ENCODE data around the gene MMP8. TPM values are rescaled to one million over a fixed set of nuclear protein-coding genes. Genes with fewer than 3 reads are reported as not detected.

The MMP8 gene, protein sequence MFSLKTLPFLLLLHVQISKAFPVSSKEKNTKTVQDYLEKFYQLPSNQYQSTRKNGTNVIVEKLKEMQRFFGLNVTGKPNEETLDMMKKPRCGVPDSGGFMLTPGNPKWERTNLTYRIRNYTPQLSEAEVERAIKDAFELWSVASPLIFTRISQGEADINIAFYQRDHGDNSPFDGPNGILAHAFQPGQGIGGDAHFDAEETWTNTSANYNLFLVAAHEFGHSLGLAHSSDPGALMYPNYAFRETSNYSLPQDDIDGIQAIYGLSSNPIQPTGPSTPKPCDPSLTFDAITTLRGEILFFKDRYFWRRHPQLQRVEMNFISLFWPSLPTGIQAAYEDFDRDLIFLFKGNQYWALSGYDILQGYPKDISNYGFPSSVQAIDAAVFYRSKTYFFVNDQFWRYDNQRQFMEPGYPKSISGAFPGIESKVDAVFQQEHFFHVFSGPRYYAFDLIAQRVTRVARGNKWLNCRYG
- polyA plus RNA-seq (2013, experiment 1 of 4) = not detected
- polyA plus RNA-seq (2013, experiment 2 of 4) = not detected
- polyA plus RNA-seq (2013, experiment 3 of 4) = not detected
- polyA plus RNA-seq (2013, experiment 4 of 4) = not detected

DNA sequence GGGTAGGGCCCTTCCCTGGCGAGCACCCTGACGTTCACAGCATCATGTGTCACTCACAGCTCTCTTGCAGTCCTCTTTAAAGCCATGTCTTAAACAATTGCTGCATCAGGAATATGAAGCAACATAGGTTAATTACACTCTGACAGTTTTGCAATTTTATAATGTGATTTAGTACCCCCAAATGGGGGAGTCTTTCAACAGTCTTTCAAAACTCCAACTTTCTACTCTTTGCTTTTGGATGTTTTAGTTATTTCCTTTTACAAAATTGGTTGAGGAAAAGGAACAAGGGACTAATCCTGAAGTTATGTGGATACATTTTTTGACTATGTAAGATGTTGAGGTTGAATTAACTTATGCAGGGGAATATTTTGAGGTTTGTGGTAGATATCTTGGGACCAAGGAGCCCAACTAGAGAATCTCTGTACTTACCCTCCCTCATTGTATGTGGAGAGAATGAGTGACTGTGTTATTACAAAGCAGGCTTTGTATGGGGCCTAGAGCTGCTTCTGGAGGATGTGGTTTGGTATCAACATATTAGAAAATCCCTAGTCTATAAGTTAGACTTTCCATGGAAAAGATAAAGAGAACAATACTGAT is at the start of gene MMP8:
TSS of gene MMP8 (minus strand) at position 51 of the 597 bp plus-strand sequence. CDS start 99 bp downstream, outside the sequence.
- H3K27me3 ChIP-seq (ENCODE audit: control insufficient read depth, insufficient read depth, low read length, poor library complexity, severe bottlenecking) = no peaks in the 10 kb centered on the region
- 34 to 36% methylated on average over 2 of the region's 2 CpGs for WGBS, 2 experiments

DNA sequence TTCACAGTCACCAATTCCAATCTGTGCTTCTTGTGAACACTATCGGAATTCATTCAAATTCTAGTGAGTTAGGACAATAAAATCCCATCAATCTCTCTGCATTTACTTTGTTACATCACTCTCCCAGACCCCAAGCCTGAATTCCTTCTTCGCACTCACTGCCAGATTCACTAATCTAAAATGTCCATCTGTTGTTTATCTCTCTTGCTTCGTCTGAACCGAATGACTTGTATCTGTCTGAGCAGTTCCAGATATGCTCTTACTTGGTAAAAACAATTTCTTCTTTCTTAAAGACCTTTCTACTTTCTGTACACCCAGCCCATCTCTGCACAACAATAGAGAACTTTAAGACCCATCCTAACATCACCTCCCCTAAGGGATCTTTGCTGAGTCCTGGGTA is 48.6 kb upstream of the MMP8 start:
- Histone ChIP-seq H3K27me3 (ENCODE audit: control insufficient read depth, insufficient read depth, low read length, poor library complexity, severe bottlenecking) (no peaks in the 10 kb centered on the region), H3K36me3 (ENCODE audit: control insufficient read depth, insufficient read depth, low read length) (no peaks in the 10 kb centered on the region), H3K4me1 (ENCODE audit: control insufficient read depth, insufficient read depth, low read length) (no peaks in the 10 kb centered on the region), H3K9me3 (ENCODE audit: control insufficient read depth, low read length) (no peaks in the 10 kb centered on the region), H3K4me3 (ENCODE audit: insufficient read depth, low read depth, low read length) (no peak overlapping the region), H3K27ac (ENCODE audit: insufficient read depth, low read depth, low read length, poor library complexity, severe bottlenecking) (no peak overlapping the region)
- 93 to 94% methylated on average over 4 of the region's 4 CpGs for WGBS, 2 experiments

More for the DNA sequence above, at the start of gene MMP8:
- Histone ChIP-seq H3K4me1 (ENCODE audit: control insufficient read depth, insufficient read depth, low read length) (no peaks in the 10 kb centered on the region), H3K27ac (ENCODE audit: insufficient read depth, low read depth, low read length, poor library complexity, severe bottlenecking) (no peak within 1 kb of the TSS), H3K36me3 (ENCODE audit: control insufficient read depth, insufficient read depth, low read length) (no peaks in the 10 kb centered on the region), H3K9me3 (ENCODE audit: control insufficient read depth, low read length) (no peaks in the 10 kb centered on the region), H3K4me3 (ENCODE audit: insufficient read depth, low read depth, low read length) (no peak within 1 kb of the TSS)

DNA sequence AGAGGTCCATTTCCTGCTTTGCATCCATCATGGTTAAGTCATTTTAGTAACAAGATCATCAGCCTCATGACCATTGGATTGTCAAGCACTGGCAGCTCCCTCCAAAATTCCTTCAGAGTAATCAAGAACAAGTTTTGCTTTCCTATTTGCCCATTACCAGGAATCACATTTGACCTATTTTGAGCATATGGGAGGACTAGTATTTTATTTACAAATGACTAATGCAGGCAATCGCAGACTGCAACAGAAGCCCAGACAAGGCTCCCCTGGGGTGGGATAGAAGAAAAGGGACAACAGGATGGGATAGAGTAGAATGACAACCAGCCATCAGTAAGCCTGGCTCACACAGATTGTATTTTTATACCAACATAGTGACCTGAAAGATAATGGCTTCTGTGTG is 46.6 kb upstream of the MMP8 start:
- Histone ChIP-seq H3K4me1 (ENCODE audit: control insufficient read depth, insufficient read depth, low read length) (no peaks in the 10 kb centered on the region), H3K4me3 (ENCODE audit: insufficient read depth, low read depth, low read length) (no peak overlapping the region), H3K27me3 (ENCODE audit: control insufficient read depth, insufficient read depth, low read length, poor library complexity, severe bottlenecking) (no peaks in the 10 kb centered on the region), H3K9me3 (ENCODE audit: control insufficient read depth, low read length) (no peaks in the 10 kb centered on the region), H3K36me3 (ENCODE audit: control insufficient read depth, insufficient read depth, low read length) (no peaks in the 10 kb centered on the region), H3K27ac (ENCODE audit: insufficient read depth, low read depth, low read length, poor library complexity, severe bottlenecking) (no peak overlapping the region)
- 56 to 67% methylated on average over 1 of the region's 1 CpG for WGBS, 2 experiments

DNA sequence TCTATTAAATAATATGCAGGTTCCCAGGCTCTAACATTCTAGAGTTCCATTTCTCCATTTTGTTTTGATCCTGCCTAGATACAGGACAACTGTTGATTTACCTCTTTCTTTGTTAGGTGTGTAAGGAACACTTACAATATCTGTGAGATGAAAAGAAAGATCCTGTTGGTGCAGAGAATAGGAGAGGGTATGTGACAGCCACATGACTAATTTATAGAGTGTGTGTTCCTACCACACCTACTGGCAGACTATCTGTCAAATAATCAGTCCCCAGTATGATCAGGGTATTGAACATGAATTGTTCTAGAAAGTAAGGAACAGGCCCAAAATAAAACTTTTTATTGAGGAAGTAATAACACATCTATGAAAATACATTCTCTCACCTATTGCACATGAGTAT is 45.4 kb upstream of the MMP8 start:
- Histone ChIP-seq H3K9me3 (ENCODE audit: control insufficient read depth, low read length) (no peaks in the 10 kb centered on the region), H3K4me1 (ENCODE audit: control insufficient read depth, insufficient read depth, low read length) (no peaks in the 10 kb centered on the region), H3K27me3 (ENCODE audit: control insufficient read depth, insufficient read depth, low read length, poor library complexity, severe bottlenecking) (no peaks in the 10 kb centered on the region), H3K36me3 (ENCODE audit: control insufficient read depth, insufficient read depth, low read length) (no peaks in the 10 kb centered on the region), H3K27ac (ENCODE audit: insufficient read depth, low read depth, low read length, poor library complexity, severe bottlenecking) (no peak overlapping the region), H3K4me3 (ENCODE audit: insufficient read depth, low read depth, low read length) (no peak overlapping the region)

DNA sequence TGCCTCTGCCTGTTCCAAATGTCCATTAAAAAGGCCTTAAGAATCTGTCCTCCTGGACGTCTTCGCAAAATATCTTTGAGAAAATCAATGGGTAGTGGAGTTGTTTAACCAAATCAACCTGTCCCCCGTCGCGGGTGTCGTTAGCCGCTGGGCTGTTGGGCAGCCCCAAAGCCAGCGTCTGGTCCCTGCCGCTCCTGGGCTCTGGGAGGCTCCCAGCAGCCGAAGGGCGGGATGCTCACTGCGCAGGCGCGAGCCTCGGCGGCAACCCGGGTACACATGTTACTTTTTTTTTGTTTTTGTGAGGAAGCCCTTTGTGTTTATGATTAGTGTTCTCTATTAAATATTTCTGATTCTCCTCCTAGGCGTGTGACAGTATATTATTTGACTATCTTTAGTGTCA is 43.0 kb upstream of the MMP8 start:
- Histone ChIP-seq H3K4me1 (ENCODE audit: control insufficient read depth, insufficient read depth, low read length) (no peaks in the 10 kb centered on the region), H3K9me3 (ENCODE audit: control insufficient read depth, low read length) (no peaks in the 10 kb centered on the region), H3K27ac (ENCODE audit: insufficient read depth, low read depth, low read length, poor library complexity, severe bottlenecking) (no peak overlapping the region), H3K36me3 (ENCODE audit: control insufficient read depth, insufficient read depth, low read length) (no peaks in the 10 kb centered on the region), H3K27me3 (ENCODE audit: control insufficient read depth, insufficient read depth, low read length, poor library complexity, severe bottlenecking) (no peaks in the 10 kb centered on the region), H3K4me3 (ENCODE audit: insufficient read depth, low read depth, low read length) (no peak overlapping the region)
- WGBS, 2 experiments = 80 to 96% methylated on average over 17 to 18 of the region's 18 CpGs

DNA sequence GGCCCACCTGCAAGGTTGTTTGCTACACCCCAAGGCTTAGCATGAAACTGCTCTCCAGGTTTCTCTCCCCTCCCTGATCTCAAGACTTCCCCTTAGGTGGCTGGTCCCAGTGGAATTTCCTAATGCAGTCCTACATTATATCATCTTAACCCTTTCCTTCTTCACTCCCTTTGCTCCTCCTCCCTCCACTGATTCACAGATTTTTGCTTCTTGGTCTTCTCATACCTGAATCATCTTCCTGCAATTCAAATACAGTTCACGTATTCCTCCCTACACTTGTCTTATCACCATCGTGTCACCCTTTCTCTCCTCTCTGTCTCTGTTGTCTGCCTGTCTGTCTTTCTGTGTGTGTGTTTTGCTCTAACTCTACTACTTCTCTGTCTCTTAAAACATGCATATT is 38.7 kb upstream of the MMP8 start:
- Histone ChIP-seq H3K4me1 (ENCODE audit: control insufficient read depth, insufficient read depth, low read length) (peaks cover 8% of the 10 kb centered on the region), H3K9me3 (ENCODE audit: control insufficient read depth, low read length) (no peaks in the 10 kb centered on the region), H3K27ac (ENCODE audit: insufficient read depth, low read depth, low read length, poor library complexity, severe bottlenecking) (no peak overlapping the region), H3K27me3 (ENCODE audit: control insufficient read depth, insufficient read depth, low read length, poor library complexity, severe bottlenecking) (no peaks in the 10 kb centered on the region), H3K4me3 (ENCODE audit: insufficient read depth, low read depth, low read length) (no peak overlapping the region), H3K36me3 (ENCODE audit: control insufficient read depth, insufficient read depth, low read length) (no peaks in the 10 kb centered on the region)
- WGBS, 2 experiments = 79 to 89% methylated on average over 2 of the region's 2 CpGs

DNA sequence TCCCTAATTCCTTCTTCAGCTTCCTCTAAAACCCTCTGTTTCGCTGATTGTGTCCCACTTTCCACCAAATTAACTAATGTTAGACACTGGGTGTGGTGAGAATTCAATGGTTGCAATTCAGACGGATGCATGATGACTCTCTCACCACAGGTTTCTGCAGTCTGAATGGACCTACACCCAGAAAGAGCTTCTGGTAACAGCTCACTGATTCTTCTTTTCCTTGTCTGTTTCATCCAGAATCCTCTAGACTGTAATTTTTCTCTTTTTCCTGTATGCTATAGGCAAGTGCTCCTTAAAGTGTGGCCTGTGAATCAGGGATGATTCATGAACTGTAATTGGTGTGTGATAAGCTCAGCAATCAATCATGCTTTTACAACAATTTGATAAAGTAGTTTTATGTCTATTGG is 37.6 kb upstream of the MMP8 start:
- peaks cover 8% of the 10 kb centered on the region for H3K4me1 ChIP-seq (ENCODE audit: control insufficient read depth, insufficient read depth, low read length)
- no peaks in the 10 kb centered on the region for H3K9me3 ChIP-seq (ENCODE audit: control insufficient read depth, low read length)
- no peaks in the 10 kb centered on the region for H3K36me3 ChIP-seq (ENCODE audit: control insufficient read depth, insufficient read depth, low read length)
- H3K27me3 ChIP-seq (ENCODE audit: control insufficient read depth, insufficient read depth, low read length, poor library complexity, severe bottlenecking) = no peaks in the 10 kb centered on the region
- no peak overlapping the region for H3K4me3 ChIP-seq (ENCODE audit: insufficient read depth, low read depth, low read length)
- 68 to 84% methylated on average over 1 to 2 of the region's 2 CpGs for WGBS, 2 experiments
- no peak overlapping the region for H3K27ac ChIP-seq (ENCODE audit: insufficient read depth, low read depth, low read length, poor library complexity, severe bottlenecking)

DNA sequence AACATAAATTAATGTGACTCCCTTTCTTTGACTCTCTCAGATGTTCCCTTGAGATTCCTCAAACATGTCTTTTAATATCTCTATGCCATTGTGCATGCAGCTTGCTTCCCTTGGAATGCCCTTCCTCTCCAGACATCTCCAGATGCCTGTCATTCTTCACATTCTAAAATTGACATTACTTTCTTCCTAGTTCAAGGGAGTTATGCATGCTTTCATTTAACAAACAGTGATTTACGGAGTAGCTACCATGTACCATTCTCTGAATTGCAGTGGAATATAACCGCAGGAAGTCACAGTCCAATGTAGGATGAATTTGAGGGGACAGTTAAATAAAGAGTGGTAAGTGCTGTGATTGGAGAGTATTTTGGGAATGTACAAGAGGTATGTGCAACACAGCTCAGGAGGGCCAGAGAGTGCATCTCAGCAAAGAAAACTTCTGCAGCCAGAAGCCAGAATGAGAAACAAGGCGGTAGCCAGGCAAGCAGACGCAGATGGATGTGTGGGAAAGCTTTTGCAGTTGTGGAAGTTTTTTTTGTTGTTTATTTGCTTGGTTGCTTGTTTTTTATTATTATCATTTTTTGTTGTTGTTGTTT is 37.0 kb upstream of the MMP8 start:
- Histone ChIP-seq H3K9me3 (ENCODE audit: control insufficient read depth, low read length) (no peaks in the 10 kb centered on the region), H3K27ac (ENCODE audit: insufficient read depth, low read depth, low read length, poor library complexity, severe bottlenecking) (no peak overlapping the region), H3K4me1 (ENCODE audit: control insufficient read depth, insufficient read depth, low read length) (peaks cover 8% of the 10 kb centered on the region), H3K36me3 (ENCODE audit: control insufficient read depth, insufficient read depth, low read length) (no peaks in the 10 kb centered on the region), H3K27me3 (ENCODE audit: control insufficient read depth, insufficient read depth, low read length, poor library complexity, severe bottlenecking) (no peaks in the 10 kb centered on the region), H3K4me3 (ENCODE audit: insufficient read depth, low read depth, low read length) (no peak overlapping the region)
- 87 to 92% methylated on average over 4 of the region's 4 CpGs for WGBS, 2 experiments

DNA sequence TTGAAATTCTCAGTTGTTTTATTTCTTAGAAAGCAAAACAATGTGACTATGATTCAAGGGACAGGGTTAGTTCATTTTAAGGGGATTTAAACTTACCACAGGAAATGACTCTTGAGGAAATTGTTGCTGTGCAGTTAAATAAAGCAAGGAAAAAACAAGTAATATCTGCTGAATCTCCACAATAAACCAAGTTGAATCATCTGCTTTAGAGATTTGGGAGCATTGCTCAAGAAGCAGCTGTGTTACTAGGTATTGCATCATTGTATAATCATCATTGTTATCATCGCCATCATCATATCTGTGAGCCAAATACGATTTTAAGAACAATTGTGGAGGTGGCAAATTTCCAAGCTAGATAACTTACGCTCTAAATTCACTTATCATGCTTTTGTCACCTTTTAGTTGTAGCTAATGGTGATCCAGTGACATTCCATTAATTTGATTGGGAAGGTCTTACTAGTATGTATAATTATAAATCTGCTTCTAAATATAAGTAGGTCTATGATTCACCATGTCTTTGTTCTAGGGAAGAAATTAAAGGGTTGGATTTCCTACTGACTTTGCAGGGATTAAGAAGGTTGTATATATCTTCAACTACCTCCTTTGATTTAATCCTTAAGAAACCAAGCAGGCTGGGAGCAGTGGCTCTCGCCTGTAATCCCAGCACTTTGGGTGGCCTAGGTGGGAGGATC is 35.7 kb upstream of the MMP8 start:
- no peaks in the 10 kb centered on the region for H3K27me3 ChIP-seq (ENCODE audit: control insufficient read depth, insufficient read depth, low read length, poor library complexity, severe bottlenecking)
- no peaks in the 10 kb centered on the region for H3K36me3 ChIP-seq (ENCODE audit: control insufficient read depth, insufficient read depth, low read length)
- no peak overlapping the region for H3K4me3 ChIP-seq (ENCODE audit: insufficient read depth, low read depth, low read length)
- H3K4me1 ChIP-seq (ENCODE audit: control insufficient read depth, insufficient read depth, low read length) = peaks cover 8% of the 10 kb centered on the region
- no peaks in the 10 kb centered on the region for H3K9me3 ChIP-seq (ENCODE audit: control insufficient read depth, low read length)
- H3K27ac ChIP-seq (ENCODE audit: insufficient read depth, low read depth, low read length, poor library complexity, severe bottlenecking) = no peak overlapping the region
- WGBS, 2 experiments = 95% methylated on average over 3 to 4 of the region's 4 CpGs

Data from ectodermal cell (in vitro differentiated cells).